Activated T-helper 17 cell treated with anti-CD3 and anti-CD28 coated beads, Interleukin-2, amount 50 U/mL, for 72 hours (primary cell): ENCODE results near the gene GNAS. TPM values are rescaled to one million over a fixed set of nuclear protein-coding genes. Genes with fewer than 3 reads are reported as not detected.

Experiments used
- ATAC-seq: fragments of 150-1000 bp; cut with Tn5 transposase; replicated peaks from 2 replicates; pipeline ENCODE4 v1.10.0; 2021; ENCODE audit warnings: mild to moderate bottlenecking, moderate library complexity
- H3K27ac Mint-ChIP-seq: one replicate; pipeline ENCODE4 v1.8.0; 2022; ENCODE audit warnings: mixed read lengths
- H3K27me3 Mint-ChIP-seq: one replicate; pipeline ENCODE4 v1.8.0; 2022; ENCODE audit warnings: mixed read lengths
- H3K36me3 Mint-ChIP-seq: one replicate; pipeline ENCODE4 v1.8.0; 2022; ENCODE audit warnings: low read depth, mild to moderate bottlenecking, mixed read lengths
- H3K4me1 Mint-ChIP-seq: one replicate; pipeline ENCODE4 v1.8.0; 2022; ENCODE audit warnings: mixed read lengths
- H3K4me3 Mint-ChIP-seq: one replicate; pipeline ENCODE4 v1.8.0; 2022; ENCODE audit warnings: mild to moderate bottlenecking, mixed read lengths
- H3K9me3 Mint-ChIP-seq: one replicate; pipeline ENCODE4 v1.8.0; 2022; ENCODE audit warnings: mixed read lengths
- total RNA-seq, 2 donors: library from RNA; stranded (reverse); gene quantifications; one replicate each; pipeline ENCODE4 v1.2.3, GENCODE V29; 2022

GNAS gene
- total RNA-seq, 2 donors from 2014 or later = 412 to 688 TPM

DNA sequence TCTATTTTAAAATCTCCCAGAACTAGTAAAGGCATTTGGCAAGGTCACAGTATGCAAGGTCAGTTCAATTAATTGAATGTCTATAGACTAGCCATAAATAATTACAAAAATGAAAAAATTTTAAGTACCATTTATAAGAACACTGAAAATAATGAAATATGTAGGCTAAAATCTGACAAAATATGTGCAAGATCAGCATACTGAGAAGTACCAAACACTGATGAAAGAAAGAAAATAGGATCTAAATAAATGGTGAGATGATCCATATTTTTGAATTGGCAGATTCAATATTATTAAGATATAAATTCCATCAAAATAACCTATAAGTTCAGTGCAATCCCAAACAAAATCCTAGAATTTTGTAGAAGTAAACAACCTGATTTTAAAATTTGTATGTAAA lies 100.5 kb downstream of the GNAS start:
- H3K27me3 Mint-ChIP-seq = peaks cover 14% of the 10 kb centered on the region
- no peaks in the 10 kb centered on the region for H3K4me1 Mint-ChIP-seq
- no peak for ATAC-seq
- no peak overlapping the region for H3K27ac Mint-ChIP-seq
- no peaks in the 10 kb centered on the region for H3K9me3 Mint-ChIP-seq
- H3K4me3 Mint-ChIP-seq = no peak overlapping the region
- no peaks in the 10 kb centered on the region for H3K36me3 Mint-ChIP-seq

GRCh38 chr20:58956078-58956477 lies 103.6 kb downstream of the GNAS start:
- Mint-ChIP-seq H3K9me3 (no peaks in the 10 kb centered on the region), H3K36me3 (no peaks in the 10 kb centered on the region), H3K4me1 (no peaks in the 10 kb centered on the region), H3K27ac (no peak overlapping the region), H3K27me3 (peaks cover 9% of the 10 kb centered on the region), H3K4me3 (no peak overlapping the region)
- no peak for ATAC-seq

GRCh38 chr20:58959652-58960051 lies 107.1 kb downstream of the GNAS start:
- no peak for ATAC-seq
- no peak overlapping the region for H3K4me3 Mint-ChIP-seq

More at GRCh38 chr20:58959652-58960051, 107.1 kb downstream of the GNAS start:
- H3K27me3 Mint-ChIP-seq = peaks cover 12% of the 10 kb centered on the region
- no peaks in the 10 kb centered on the region for H3K4me1 Mint-ChIP-seq
- H3K27ac Mint-ChIP-seq = no peak overlapping the region
- no peaks in the 10 kb centered on the region for H3K9me3 Mint-ChIP-seq
- no peaks in the 10 kb centered on the region for H3K36me3 Mint-ChIP-seq

Other genes with a start within 250 kb of the GNAS start
- 100 to 1,000 TPM in 1 of 2 donors, 10 to 100 TPM in 1; 95.3 to 130 TPM for gene STX16, start 201.4 kb upstream of the GNAS start, total RNA-seq
- gene NPEPL1, start 159.9 kb upstream of the GNAS start, total RNA-seq = 10 to 100 TPM; 19.1 to 23.0 TPM
- 1 to 10 TPM; 1.0 to 1.3 TPM for gene GNAS-AS1, start 1.8 kb upstream of the GNAS start, total RNA-seq
- gene NELFCD, start 128.5 kb downstream of the GNAS start, total RNA-seq = 100 to 1,000 TPM in 1 of 2 donors, 10 to 100 TPM in 1; 92.7 to 124 TPM
- gene CTSZ, start 154.5 kb downstream of the GNAS start, total RNA-seq = 10 to 100 TPM; 29.7 to 52.2 TPM
- under 1 TPM; 0.08 to 0.13 TPM for gene TUBB1, start 166.7 kb downstream of the GNAS start, total RNA-seq
- 10 to 100 TPM; 45.5 to 78.0 TPM for gene ATP5F1E, start 179.6 kb downstream of the GNAS start, total RNA-seq
- gene PRELID3B, start 190.1 kb downstream of the GNAS start, total RNA-seq = 100 to 1,000 TPM in 1 of 2 donors, 10 to 100 TPM in 1; 77.1 to 107 TPM